GM18519 (cell line): ENCODE results near the gene C6orf141.

Experiments
- ATAC-seq: cut with Tn5 transposase; IDR thresholded peaks from one replicate; pipeline ENCODE4 v1.9.1; 2021; ENCODE audit warnings: mild to moderate bottlenecking, moderate library complexity; ENCODE audit not compliant: unreplicated experiment, low FRiP score

Gene C6orf141

DNA sequence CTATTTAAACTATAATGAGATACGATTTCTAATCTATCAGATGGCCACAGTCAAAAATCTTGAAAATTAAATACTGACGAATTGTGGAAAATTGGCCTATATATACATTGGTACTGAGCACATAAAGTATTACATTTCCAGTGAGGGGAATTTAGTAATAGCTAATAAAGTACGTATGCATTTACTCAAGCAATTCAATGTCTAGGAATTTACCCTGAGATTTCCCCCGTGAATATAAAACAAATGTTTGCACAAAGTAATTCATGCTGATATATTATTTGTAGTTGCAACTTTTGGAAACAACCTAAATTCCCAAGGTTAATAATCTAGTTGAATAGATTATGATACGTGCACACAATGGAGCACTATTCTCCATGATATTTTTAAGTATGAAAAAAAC lies 14.7 kb upstream of the C6orf141 start:
- no peak for ATAC-seq

DNA sequence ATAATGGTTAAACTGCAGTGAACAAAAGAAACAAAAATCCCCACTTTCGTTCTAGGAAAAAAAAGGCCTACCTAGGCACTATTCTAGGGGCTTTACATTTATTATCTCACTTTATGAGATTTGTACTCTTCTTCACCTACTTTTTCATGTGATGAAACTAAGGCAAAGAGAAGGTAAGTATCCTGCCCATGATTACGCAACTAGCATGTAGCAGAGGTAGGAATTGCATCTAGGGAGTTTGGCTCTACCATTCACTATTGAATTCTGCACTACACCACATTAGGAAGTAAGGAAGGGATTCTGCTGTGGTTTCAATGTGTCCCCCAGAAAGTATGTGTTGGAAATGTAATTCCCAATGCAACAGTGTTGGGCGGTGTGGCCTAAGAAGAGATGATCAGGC lies 11.4 kb upstream of the C6orf141 start:
- ATAC-seq: no peak

DNA sequence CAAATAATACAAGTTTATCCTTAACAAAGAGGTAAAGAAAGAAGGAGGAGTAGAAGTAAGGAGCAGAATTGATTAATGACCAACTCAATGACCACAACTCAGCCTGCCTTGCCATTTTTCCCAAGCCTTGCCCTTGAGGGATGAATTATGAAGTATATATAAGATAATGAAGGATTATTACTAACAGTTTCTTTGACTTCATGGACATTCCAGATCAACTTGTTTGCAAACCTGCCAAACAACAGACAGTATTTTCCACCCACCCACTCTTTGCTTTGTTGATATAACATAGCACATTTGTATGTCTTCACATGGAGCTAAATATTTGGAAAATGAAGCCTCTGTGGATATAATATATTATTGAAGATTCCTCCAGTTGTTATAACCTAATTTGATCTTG lies 9.9 kb upstream of the C6orf141 start:
- no peak for ATAC-seq

DNA sequence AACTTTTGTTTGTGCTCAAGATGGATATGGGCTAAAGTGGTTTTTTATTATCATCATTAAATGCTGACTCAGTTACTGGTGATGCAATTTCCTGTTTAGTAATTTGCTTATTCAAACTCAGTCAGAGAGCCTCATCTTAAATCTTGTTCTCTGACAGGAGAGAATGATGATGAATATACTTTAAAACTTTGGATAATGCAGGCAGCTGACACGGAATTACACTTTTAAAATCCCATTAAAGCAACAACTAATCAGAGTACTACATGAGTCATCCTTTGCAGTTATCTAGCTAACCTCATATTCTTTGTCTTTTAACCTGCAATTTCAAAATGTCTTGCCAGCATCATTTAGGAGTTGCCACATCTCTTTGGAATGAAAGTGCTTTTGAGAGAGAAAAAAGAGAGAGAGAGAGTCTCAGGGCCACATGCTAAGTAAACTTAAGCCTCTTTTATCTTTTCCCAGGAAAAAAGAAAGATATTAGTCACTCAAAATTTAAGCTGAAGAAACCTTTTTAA lies 9.2 kb upstream of the C6orf141 start:
- ATAC-seq: no peak

DNA sequence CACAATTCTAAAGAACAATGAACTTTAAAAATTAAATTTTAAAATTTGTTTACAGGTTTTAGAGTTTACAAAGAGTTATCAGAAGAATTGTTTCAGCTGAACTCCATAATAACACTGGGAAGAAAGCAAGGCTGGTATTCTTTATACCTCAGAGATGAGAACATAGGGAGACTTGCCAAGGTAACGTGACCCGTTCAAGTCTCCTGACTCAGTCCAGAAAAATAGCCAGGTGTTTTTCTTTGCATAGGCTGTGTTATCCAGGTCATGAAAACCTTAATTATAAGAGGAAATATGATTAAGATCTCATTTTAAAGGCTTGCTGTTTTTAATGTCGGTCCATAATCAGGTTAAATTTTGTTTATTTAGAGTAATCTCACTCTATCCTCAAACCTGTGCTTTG lies 8.5 kb upstream of the C6orf141 start:
- no peak for ATAC-seq

DNA sequence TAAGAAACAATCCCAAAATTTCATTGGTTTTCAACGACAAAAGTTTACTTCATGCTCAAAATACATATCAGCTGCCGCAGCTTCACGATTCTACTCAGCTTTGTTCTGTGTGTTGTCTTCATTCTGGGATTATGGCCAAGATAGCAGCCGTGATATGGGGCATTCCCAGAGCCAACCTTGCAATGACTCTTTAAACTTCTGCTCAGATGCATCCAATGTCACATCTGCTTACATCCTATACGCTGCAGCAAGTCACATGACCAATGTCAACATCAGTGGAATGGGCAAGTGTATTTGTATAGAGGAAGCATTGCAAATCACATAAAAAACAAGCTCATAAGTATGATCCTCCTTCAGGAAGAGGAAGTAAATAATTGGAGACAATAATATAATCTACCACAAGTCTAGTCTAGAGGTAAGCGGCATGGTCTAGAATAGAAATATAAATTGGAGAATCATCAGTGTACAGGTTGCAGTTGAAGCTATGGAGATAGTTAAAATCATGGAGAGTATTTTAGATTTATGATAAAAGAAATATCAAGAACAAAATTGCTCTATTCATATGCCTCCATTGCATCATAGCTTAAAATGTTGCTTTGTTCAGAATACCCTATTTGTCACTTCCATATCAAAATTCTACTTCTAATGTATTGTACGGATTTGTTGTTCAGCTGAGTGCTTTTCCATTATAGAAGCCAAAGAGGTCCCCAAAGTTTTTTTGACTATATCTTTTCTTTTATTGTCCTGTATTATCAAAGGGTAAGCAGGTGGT lies 7.2 kb upstream of the C6orf141 start:
- ATAC-seq: no peak

DNA sequence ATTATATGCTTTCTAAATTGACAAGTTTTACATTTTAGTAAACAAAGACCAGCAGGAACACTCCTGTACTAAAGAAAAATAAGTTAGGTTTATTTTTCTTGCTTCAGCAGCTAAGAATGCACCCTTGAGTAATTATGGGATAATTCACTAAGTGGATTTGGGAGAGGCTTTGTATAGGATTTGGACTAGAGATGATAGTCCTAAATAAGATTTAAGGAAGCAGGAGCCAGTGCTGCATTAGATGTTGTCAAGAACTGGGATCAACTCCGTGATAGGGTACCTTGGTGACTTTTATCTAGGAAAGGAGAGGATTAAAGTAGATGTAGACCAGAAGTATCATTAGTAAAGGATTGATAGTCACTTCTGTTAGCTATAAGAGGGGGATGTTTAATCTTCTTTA lies 4.1 kb upstream of the C6orf141 start:
- no peak for ATAC-seq

DNA sequence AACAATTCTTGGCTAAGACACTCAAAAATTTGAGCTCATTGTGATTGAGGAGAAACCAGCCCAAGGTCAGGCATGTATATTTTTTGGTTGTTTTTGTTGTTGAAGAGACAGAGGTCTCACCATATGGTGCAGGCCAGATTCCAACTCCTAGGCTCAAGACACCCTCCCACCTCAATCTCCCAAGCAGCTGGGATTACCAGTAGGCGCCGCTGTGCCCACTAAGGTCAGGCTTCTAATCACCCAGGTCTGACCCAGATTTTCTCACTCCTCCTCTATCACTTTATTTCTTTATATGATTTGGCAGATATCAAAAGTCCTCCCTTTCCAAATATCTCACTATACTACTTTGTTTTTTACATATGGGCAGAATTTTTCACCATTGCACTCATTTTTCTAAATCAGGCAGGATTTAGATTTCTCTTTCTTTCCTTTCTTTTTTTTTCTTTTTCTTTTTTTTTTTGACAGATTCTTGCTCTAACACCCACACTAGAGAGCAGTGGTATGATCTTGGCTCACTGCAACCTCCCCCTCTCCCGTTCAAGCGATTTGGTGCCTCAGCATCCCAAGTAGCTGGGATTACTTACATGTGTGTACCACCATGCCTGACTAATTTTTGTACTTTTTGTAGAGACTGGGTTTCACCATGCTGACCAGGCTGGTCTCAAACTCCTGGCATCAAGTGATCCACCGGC lies 1.7 kb upstream of the C6orf141 start:
- ATAC-seq: no peak

DNA sequence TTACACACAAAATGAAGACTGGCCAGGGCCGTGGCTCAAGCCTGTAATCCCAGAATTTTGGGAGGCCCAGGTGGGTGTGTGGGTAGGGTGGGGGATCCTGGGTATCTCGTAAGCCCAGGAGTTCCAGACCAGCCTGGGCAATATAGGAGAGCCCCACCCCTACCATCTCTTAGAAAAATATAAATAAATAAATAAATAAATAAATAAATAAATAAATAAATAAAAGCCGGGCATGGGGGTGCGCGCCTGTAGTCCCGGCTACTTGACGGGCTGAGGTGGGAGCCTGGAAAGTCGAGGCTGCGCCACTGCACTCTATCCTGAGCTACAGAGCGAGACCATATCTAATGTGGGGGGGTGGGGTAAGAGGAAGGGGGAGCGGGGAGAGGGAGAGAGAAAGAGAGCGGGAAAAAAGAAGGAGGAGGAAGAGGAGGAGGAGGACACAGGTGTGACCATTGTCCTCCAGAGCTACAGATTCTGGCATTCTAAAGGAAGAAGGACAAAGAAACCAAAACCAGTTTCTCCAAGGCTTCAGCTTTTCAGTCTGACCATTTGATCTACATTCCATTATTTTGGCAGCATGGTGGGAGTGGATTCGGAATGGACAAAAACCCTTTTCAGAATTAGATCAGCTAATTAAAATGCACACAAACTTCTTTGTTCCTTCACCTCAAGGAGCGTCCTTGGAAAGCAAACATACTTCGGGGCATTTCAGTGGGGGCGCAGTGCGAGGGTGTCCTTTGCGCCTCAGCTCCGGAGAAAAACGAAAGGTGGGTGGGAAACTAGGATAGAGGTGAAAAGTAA lies 577 bp upstream of the C6orf141 start:
- ATAC-seq: no peak

DNA sequence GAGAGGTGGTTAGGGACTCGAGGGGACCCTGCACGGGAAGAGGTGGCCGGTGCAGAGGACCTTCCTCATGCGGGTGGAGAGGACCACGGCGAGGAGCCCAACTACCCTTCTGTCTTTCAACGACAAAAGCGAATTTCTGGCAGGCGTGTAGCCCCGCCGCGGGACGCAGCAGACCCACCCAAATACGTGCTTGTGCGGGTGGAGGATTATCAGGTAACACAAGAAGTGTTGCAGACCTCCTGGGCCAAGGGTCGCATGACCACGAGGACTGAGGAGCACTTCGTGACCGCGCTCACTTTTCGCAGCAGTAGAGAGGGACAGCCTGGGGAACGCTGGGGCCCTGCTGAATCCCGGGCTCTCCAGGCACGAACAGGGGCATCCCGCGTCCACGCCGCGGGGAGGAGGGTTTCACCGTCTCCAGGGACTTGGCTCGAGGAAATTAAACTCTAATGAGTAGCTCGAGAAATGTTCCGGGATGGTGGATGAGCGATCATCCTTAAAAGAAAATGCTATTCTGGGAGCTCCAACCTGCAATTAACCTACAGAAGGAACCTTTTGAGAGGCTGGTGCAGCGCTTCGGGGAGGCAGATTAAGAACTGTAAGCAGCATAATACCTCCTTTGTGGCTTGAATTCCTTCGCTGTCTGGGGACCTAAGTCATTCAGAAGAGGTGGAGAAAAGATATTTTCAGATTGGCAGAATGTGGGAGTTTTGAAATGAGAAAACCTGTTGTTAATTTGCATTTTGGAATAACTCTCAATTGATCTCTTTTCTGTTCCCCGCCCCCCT lies 804 bp downstream of the C6orf141 start:
- peak; percentile 24 for ATAC-seq

DNA sequence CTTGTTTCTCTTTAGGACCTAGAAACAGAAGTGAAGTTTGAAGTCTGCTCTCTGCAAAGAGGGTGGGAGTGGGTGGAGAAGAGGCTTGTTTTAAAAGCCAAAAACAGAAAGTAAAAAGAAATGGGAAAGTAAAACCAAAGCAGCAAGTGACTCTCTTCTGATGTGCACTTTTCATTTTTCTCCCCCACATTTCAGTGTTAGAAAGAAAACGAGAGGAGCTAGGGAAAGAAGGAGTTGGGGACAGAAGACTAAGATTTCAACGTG lies 1.3 kb downstream of the C6orf141 start:
- ATAC-seq: peak; percentile 39

DNA sequence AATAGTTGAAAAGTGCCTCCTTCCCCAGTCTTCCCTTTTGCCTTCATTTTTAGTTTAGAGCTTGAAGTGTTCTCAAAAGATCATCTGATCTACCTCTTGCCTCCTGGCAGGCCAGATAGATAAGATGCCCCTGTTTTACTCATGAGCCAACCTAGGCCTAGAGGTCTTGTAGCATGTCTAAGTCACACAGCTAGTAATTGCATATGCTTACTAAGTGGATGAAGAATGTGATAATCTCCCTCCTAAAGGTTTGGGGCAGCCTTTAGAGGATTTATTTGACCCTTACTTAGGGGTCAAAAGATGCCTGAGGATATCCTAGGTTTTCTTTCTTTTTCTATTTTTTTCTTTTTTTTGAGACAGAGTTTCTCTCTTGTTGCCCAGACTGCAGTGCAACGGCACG lies 2.1 kb downstream of the C6orf141 start:
- no peak for ATAC-seq

DNA sequence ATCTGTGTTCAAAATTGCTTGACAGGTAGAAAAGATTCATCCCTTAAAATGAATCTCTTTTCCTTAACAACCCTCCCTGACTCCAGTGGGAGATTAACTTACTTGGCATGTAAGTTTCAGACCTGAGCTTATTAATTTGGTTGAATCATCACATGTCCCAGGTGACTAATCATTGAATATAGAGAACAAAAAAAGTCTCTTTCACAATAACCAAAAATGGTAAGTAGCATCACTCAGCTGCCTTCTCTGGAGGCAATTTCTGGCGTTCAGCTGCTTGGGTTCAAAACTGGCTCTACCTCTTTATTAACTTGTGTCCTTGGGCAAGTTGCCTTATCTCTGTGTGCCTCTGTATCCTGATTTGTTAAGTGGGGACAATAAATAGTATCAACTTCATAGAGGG lies 2.9 kb downstream of the C6orf141 start:
- no peak for ATAC-seq

DNA sequence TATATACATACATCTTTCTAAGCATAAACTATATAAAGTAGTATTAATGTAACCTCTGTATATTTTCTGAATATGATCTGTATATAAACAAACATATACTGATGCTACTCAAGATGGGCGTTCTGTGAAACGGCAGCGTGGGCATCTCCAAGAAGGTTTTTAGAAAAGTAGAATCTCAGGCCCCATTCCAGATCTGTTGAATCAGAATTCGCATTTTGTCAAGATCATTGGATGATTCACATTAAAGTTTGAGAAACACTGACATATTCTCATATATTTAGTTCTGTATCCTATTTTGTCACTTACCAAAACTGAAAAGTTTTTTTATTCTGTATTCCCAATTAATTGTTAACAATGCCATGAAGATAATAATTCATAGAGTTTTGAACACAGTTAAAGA lies 5.5 kb downstream of the C6orf141 start:
- no peak for ATAC-seq

DNA sequence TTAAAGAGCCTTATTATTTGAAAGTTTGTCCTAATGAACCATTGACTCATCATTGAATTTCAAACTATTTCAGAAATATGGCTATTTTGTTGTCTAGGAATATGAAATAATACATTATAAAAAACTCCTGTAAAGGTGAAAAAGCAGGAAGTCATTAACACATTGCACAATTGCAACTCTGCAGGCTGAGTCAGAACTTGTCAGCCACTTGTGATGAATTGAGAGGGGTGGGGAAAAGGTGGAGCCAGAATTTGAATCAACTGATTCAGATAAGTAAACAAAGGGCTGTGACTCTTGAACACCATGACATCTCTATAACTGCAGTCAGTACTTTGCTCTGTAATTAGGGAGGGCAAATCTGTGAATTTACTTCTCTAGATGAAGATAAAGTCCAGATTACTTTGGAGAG lies 6.0 kb downstream of the C6orf141 start:
- no peak for ATAC-seq

DNA sequence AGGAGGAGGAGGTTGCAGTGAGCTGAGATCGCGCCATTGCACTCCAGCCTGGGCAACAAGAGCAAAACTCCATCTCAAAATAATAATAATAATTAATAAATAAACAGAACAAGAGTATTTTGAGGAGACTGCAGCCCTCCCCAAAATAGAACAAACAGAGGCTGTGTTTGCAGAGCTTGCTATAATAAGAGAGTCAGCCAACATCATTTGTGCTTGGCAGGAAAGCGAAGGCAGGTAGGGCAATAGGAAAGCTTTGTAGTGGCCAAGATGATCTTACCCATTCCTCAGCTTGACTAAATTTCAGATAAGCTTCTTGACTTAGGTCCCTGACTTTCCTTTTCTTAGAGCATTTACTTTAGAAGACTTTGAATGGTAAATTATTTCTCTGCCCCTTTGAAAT lies 6.7 kb downstream of the C6orf141 start:
- no peak for ATAC-seq

DNA sequence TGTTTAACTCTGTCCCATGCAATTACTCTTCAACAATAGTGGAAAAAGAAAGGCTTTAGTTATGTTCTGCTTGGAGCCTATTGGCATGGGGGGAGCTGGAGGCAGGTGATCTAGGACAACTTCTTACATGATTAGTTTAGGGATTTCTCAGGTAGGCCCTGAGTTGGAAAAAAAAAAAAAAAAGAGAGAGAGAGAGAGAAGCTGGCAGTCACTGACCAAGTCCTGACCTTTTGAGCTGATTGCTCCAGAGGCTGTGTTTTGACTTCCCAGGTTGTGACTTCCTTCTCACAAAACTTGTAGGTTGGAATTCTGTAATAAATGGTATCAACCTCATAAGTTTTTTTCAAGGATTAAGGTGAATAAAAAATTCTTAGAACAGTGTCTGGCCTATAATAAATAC lies 7.8 kb downstream of the C6orf141 start:
- no peak for ATAC-seq

DNA sequence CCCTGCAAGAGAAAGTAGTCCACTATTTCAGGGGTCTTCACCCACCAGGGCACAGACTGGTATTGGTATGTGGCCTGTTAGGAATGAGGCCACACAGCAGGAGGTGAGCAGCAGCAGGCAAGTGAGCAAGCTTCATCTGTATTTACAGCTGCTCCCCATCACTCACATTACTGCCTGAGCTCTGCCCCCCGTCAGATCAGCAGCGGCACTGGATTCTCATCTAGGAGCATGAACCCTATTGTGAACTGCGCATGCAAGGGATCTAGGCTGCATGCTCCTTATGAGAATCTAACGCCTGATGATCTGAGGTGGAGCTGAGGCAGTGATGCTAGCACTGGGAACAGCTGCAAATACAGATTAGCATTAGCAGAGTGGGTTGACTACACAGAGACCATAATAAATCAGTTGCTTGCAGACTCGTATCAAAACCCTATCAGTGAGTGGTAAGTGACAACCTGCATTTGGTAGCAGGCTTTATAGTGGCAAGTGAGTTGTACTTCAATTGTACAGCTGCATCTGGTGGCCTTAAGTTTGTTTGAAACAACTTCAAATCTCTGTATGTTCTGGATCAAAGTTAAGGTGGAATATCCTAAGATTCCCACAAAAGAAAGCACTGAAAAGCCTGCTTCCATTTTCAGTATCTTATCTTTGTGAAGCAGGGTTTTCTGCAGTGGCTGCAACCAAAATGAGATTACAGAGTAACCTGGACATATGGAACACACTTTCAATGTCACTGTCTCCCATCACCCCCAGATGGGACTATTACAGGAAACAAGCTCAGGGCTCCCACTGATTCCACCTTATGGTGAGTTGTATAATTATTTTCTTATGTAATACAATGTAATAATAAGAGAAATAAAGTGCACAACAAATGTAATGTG lies 12.8 kb downstream of the C6orf141 start:
- no peak for ATAC-seq

DNA sequence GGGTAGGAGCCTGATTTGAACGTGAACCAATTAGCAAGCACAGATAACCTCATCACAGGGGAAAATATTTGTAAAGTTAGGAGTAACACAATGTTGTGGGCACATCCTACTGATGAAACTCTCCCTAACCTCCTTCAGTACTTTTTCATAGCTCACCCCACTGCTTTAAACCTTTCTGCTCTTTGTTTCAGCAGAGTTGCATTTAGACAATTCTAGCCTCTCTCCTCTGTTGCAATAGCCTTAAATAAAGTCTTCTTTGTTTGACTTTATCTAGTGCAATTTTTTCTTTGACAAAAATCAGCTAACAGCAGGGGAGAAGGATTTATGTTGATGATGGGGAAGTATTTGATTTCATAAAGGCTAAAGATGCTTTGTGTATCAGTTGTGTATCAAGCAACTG lies 14.1 kb downstream of the C6orf141 start:
- ATAC-seq: no peak

DNA sequence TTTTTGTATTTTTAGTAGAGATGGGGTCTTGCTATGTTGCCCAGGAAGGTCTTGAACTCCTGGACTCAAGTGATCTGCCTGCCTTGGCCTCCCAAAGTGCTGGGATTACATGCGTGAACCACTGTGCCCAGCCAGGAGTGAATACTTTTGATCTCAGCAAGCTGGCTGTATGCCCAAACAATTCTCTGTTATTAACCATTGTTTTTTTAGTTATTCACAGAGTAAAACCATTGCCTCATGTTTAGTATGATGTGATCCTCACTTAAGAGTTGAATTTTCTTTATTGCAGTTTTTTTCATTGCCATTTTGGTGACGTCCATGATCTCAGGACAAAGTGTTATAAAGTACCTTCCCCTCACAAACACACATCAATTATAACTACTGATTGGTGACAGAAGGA lies 14.8 kb downstream of the C6orf141 start:
- no peak for ATAC-seq
